Testis (tissue), 3 donors: ENCODE results near the gene C1QTNF5. TPM values are rescaled to one million over a fixed set of nuclear protein-coding genes. Genes with fewer than 3 reads are reported as not detected.

Experiments used
- DNase-seq: peaks from one replicate; pipeline ENCODE4 v3.0.0-alpha.2; 2019
- H3K27ac ChIP-seq, 2 donors: fragments of 200-600 bp; sonication (generic); one replicate each; pipeline ENCODE4 v1.5.1; 2019
- H3K27me3 ChIP-seq: fragments of 200-600 bp; sonication (generic); one replicate; pipeline ENCODE4 v1.5.1; 2019
- H3K36me3 ChIP-seq: fragments of 200-600 bp; sonication (generic); one replicate; pipeline ENCODE4 v1.5.1; 2017; ENCODE audit warnings: low read depth; ENCODE audit errors: missing control alignments
- H3K4me1 ChIP-seq: fragments of 200-600 bp; sonication (generic); one replicate; pipeline ENCODE4 v1.5.1; 2019
- H3K4me3 ChIP-seq, 2 donors: fragments of 200-600 bp; sonication (generic); one replicate each; pipeline ENCODE4 v1.5.1; 2017 to 2019
- H3K9me3 ChIP-seq: fragments of 200-600 bp; sonication (generic); one replicate; pipeline ENCODE4 v1.5.1; 2017
- CTCF ChIP-seq, 3 experiments: fragments of 450-650 bp in 2 of 3; fragments of 200-600 bp in 1 of 3; sonication (generic) in 1 of 3; IDR thresholded peaks; one replicate each; pipeline ENCODE4 v1.5.1; 2016 to 2019; ENCODE audit warnings: antibody characterized with exemption in 3 of 3, mild to moderate bottlenecking in 2 of 3, moderate library complexity in 1 of 3
- POLR2A ChIP-seq: fragments of 450-650 bp; IDR thresholded peaks from one replicate; pipeline ENCODE4 v1.6.1; 2017; ENCODE audit warnings: antibody characterized with exemption, mild to moderate bottlenecking, moderate library complexity
- WGBS, 2 donors: methylation state at CpG; one replicate each; pipeline ENCODE4 v1.1.5; 2018; 5-methylcytosine and 5-hydroxymethylcytosine counted together
- intact Hi-C: fragments of 100-400 bp; cut with DNase I; formaldehyde crosslinking; loops from one replicate; pipeline ENCODE4 v1.15.1; 2023; ENCODE audit warnings: low total_unique reads
- polyA plus RNA-seq: library from polyadenylated mRNA; stranded (reverse); fragments of 350-450 nt; fragmentation: Illumina TruSeq; extraction: RNeasy Lipid Tissue Mini Kit (QIAGEN cat#74804); gene quantifications from one replicate; pipeline ENCODE4 v1.2.3, GENCODE V29; 2014; ENCODE audit warnings: low read depth, low replicate concordance; ENCODE audit not compliant: insufficient read depth
- total RNA-seq, 2 donors: library from RNA; depleted of rRNA; stranded (reverse); fragments of >200 nt; gene quantifications; one replicate each; pipeline ENCODE4 v1.2.3, GENCODE V29; 2016

Gene C1QTNF5
- total and polyA plus RNA-seq, 3 donors from 2014 or later, result 4.7 to 12.6 (median 5.3) TPM

GRCh38 chr11:119337581-119338317, 2.9 kb downstream of the C1QTNF5 start:
- H3K4me3 ChIP-seq, result no peak overlapping the region
- WGBS, 2 donors, result 52% methylated on average over 8 to 9 of the region's 9 CpGs
- H3K27me3 ChIP-seq, result no peaks in the 10 kb centered on the region
- TF ChIP-seq POLR2A, result no peak
- no peak for TF ChIP-seq CTCF (IDR thresholded peaks at IDR 0.05)
- no peaks in the 10 kb centered on the region for H3K9me3 ChIP-seq
- DNase-seq, result no peak
- H3K27ac ChIP-seq, result no peak overlapping the region
- no peaks in the 10 kb centered on the region for H3K36me3 ChIP-seq
- intact Hi-C loops, result no loop called here
- peaks cover 32% of the 10 kb centered on the region for H3K4me1 ChIP-seq

- no peak overlapping the region for H3K27ac ChIP-seq
- H3K27me3 ChIP-seq, result no peaks in the 10 kb centered on the region
- TF ChIP-seq POLR2A (no peak), CTCF (IDR thresholded peaks at IDR 0.05) (no peak)
- H3K36me3 ChIP-seq, result no peaks in the 10 kb centered on the region
- 85% methylated on average over 9 of the region's 9 CpGs for WGBS, 2 donors
- H3K4me1 ChIP-seq, result peaks cover 32% of the 10 kb centered on the region
- intact Hi-C loops, result no loop called here
- H3K4me3 ChIP-seq, result no peak overlapping the region
- no peak for DNase-seq
- no peaks in the 10 kb centered on the region for H3K9me3 ChIP-seq
These were observed 3.8 kb downstream of the C1QTNF5 start for GRCh38 chr11:119336744-119337469.

GRCh38 chr11:119335655-119336543, 4.8 kb downstream of the C1QTNF5 start:
- Histone ChIP-seq H3K4me3 (no peak overlapping the region), H3K4me1 (peaks cover 28% of the 10 kb centered on the region), H3K9me3 (no peaks in the 10 kb centered on the region), H3K36me3 (no peaks in the 10 kb centered on the region), H3K27ac (no peak overlapping the region), H3K27me3 (no peaks in the 10 kb centered on the region)
- intact Hi-C loops, result no loop called here
- DNase-seq, result no peak
- 88 to 91% methylated on average over 28 to 30 of the region's 30 CpGs for WGBS, 2 donors
- no peak for TF ChIP-seq CTCF (IDR thresholded peaks at IDR 0.05)
- TF ChIP-seq POLR2A, result no peak

GRCh38 chr11:119335091-119335654, 5.5 kb downstream of the C1QTNF5 start:
- H3K4me1 ChIP-seq, result peaks cover 23% of the 10 kb centered on the region
- 42 to 57% methylated on average over 8 to 15 of the region's 15 CpGs for WGBS, 2 donors
- intact Hi-C loops, result no loop called here
- peak overlapping the region; percentile 70 to 95 for H3K4me3 ChIP-seq
- DNase-seq, result no peak
- no peaks in the 10 kb centered on the region for H3K36me3 ChIP-seq
- no peaks in the 10 kb centered on the region for H3K9me3 ChIP-seq
- TF ChIP-seq CTCF (IDR thresholded peaks at IDR 0.05) (no peak), POLR2A (no peak)
- H3K27me3 ChIP-seq, result no peaks in the 10 kb centered on the region
- peak overlapping the region; percentile 60 to 92 for H3K27ac ChIP-seq
